Parathyroid adenoma (tissue), 2 donors: Measurements from ENCODE around the gene CNTNAP2.

Experiments used
- H2AFZ ChIP-seq: fragments of 300-600 bp; sonication (generic); one replicate; pipeline ENCODE4 v1.7.0; 2017; ENCODE audit warnings: antibody characterized with exemption, mild to moderate bottlenecking
- H3K27ac ChIP-seq: fragments of 300-600 bp; sonication (generic); one replicate; pipeline ENCODE4 v1.7.0; 2017
- H3K27me3 ChIP-seq: fragments of 300-600 bp; sonication (generic); one replicate; pipeline ENCODE4 v1.7.0; 2017; ENCODE audit warnings: low read length; ENCODE audit not compliant: control insufficient read depth, insufficient read depth
- H3K36me3 ChIP-seq: fragments of 300-600 bp; sonication (generic); one replicate; pipeline ENCODE4 v1.7.0; 2017; ENCODE audit warnings: low read length; ENCODE audit not compliant: control insufficient read depth, insufficient read depth
- H3K4me1 ChIP-seq: fragments of 300-600 bp; sonication (generic); one replicate; pipeline ENCODE4 v1.7.0; 2017; ENCODE audit warnings: control low read depth
- H3K4me2 ChIP-seq: fragments of 300-600 bp; sonication (generic); one replicate; pipeline ENCODE4 v1.7.0; 2017; ENCODE audit warnings: low read length
- H3K4me3 ChIP-seq: fragments of 300-600 bp; sonication (generic); one replicate; pipeline ENCODE4 v1.7.0; 2017; ENCODE audit warnings: low read depth, low read length
- H3K79me2 ChIP-seq: fragments of 300-600 bp; sonication (generic); one replicate; pipeline ENCODE4 v1.7.0; 2017; ENCODE audit warnings: control low read depth
- H3K9ac ChIP-seq: fragments of 300-600 bp; sonication (generic); one replicate; pipeline ENCODE4 v1.7.0; 2017; ENCODE audit warnings: mild to moderate bottlenecking
- H3K9me3 ChIP-seq: fragments of 300-600 bp; sonication (generic); one replicate; pipeline ENCODE4 v1.7.0; 2017; ENCODE audit warnings: low read length; ENCODE audit not compliant: control insufficient read depth
- CTCF ChIP-seq: fragments of 300-600 bp; sonication (generic); IDR thresholded peaks from one replicate; pipeline ENCODE4 v1.7.0; 2017; ENCODE audit warnings: antibody characterized with exemption, mild to moderate bottlenecking
- donor health status: primary hyperparathyroidism.

The CNTNAP2 gene

DNA sequence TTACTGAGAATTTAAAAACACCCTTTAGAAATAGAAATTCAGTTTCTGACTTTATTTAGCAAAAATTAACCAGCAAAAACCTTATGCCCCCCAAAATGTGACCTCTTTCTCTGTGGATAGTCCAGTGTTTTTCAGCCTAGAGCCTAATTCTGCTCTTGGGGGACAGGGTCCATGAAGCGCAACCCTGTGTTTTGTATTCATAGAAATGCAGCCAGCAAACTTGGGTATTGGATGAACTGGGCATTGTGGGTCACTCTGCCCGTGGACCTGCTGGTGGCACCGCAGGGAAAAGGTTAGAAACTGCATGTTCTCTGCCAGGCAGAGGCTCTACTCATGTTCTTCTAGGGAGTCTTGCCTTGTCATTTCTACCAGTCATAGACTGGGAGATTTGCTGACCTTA, 1686.5 kb downstream of the CNTNAP2 start:
- Histone ChIP-seq H3K79me2 (no peaks in the 10 kb centered on the region), H3K4me2 (no peak overlapping the region), H3K27me3 (no peaks in the 10 kb centered on the region), H3K4me3 (no peak overlapping the region), H3K9ac (no peak overlapping the region), H2AFZ (no peak overlapping the region), H3K27ac (no peak overlapping the region), H3K4me1 (no peaks in the 10 kb centered on the region), H3K9me3 (no peaks in the 10 kb centered on the region), H3K36me3 (no peaks in the 10 kb centered on the region)
- TF ChIP-seq CTCF: no peak

GRCh38 chr7:147803606-147804005, 1687.0 kb downstream of the CNTNAP2 start:
- no peaks in the 10 kb centered on the region for H3K79me2 ChIP-seq
- no peaks in the 10 kb centered on the region for H3K27me3 ChIP-seq
- H3K9ac ChIP-seq: no peak overlapping the region
- H3K27ac ChIP-seq: no peak overlapping the region
- no peak overlapping the region for H3K4me2 ChIP-seq
- H3K9me3 ChIP-seq: no peaks in the 10 kb centered on the region
- no peak overlapping the region for H3K4me3 ChIP-seq
- H2AFZ ChIP-seq: no peak overlapping the region
- no peak for TF ChIP-seq CTCF
- H3K36me3 ChIP-seq: no peaks in the 10 kb centered on the region
- H3K4me1 ChIP-seq: no peaks in the 10 kb centered on the region

- Histone ChIP-seq H3K27ac (no peak overlapping the region), H3K36me3 (no peaks in the 10 kb centered on the region), H3K27me3 (no peaks in the 10 kb centered on the region), H2AFZ (no peak overlapping the region), H3K4me1 (no peaks in the 10 kb centered on the region), H3K4me2 (no peak overlapping the region), H3K9me3 (no peaks in the 10 kb centered on the region), H3K79me2 (no peaks in the 10 kb centered on the region), H3K9ac (no peak overlapping the region), H3K4me3 (no peak overlapping the region)
- TF ChIP-seq CTCF: no peak
These were observed 1687.4 kb downstream of the CNTNAP2 start for GRCh38 chr7:147804032-147804431.

DNA sequence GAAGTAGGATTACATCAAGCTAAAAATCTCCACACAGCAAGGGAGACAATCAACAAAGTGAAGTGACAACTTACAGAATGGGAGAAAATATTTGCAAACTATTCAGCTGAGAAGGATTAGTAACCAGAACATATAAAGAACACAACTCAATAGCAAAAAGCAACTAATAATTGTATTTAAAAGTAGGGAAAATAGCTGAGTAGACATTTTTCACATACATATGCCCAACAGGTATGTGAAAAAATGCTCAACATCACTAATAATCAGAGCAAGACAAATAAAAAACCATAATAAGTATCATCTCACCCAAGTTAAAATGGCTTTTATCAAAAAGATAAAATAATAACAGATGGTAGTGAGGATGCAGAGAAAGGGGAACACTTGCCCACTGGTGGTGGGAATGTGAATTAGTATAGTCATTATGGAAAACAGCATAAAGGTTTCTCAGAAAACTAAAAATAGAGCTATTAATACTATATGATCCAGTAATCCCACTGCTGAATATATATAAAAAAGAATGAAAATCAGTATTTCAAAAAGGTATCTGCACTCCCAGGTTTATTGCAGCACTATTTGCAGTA, 1689.5 kb downstream of the CNTNAP2 start:
- Histone ChIP-seq H3K27ac (no peak overlapping the region), H3K36me3 (no peaks in the 10 kb centered on the region), H3K79me2 (no peaks in the 10 kb centered on the region), H3K4me1 (no peaks in the 10 kb centered on the region), H3K4me2 (no peak overlapping the region), H3K4me3 (no peak overlapping the region), H2AFZ (no peak overlapping the region), H3K9me3 (no peaks in the 10 kb centered on the region), H3K9ac (no peak overlapping the region), H3K27me3 (no peaks in the 10 kb centered on the region)
- TF ChIP-seq CTCF: no peak

- no peak overlapping the region for H3K9ac ChIP-seq
- H3K4me2 ChIP-seq: no peak overlapping the region
- no peaks in the 10 kb centered on the region for H3K79me2 ChIP-seq
- TF ChIP-seq CTCF: no peak
- no peaks in the 10 kb centered on the region for H3K27me3 ChIP-seq
- no peaks in the 10 kb centered on the region for H3K4me1 ChIP-seq
- H3K27ac ChIP-seq: no peak overlapping the region
- no peak overlapping the region for H3K4me3 ChIP-seq
- H3K9me3 ChIP-seq: no peaks in the 10 kb centered on the region
- H3K36me3 ChIP-seq: no peaks in the 10 kb centered on the region
- H2AFZ ChIP-seq: no peak overlapping the region
These were observed 1693.2 kb downstream of the CNTNAP2 start for GRCh38 chr7:147809786-147810185.
